Lung (tissue), 12 donors: ENCODE measurements around the gene ARHGEF28. TPM values are rescaled to one million over a fixed set of nuclear protein-coding genes. Genes with fewer than 3 reads are reported as not detected.
A peak's percentile ranks its signal among the peaks of the same experiment; 100 is the strongest.

Experiments
- ATAC-seq: fragments of 200-7000 bp; cut with Tn5 transposase; one replicate; pipeline ENCODE4 v1.9.1; 2020; ENCODE audit warnings: moderate number of reproducible peaks; ENCODE audit not compliant: insufficient read depth, low FRiP score
- DNase-seq, 3 donors: peaks; one replicate each; pipeline ENCODE4 v3.0.0-alpha.2; 2013 to 2017
- H3K27ac ChIP-seq, 2 donors: one replicate each; pipeline ENCODE4 v1.5.1; 2013; ENCODE audit warnings: mild to moderate bottlenecking in 2 of 2, moderate library complexity in 2 of 2, control low read depth in 1 of 2, inconsistent platforms in 1 of 2, low read depth in 1 of 2, low read length in 1 of 2
- H3K27me3 ChIP-seq, 3 donors: one replicate each; pipeline ENCODE4 v1.5.1; 2013; ENCODE audit warnings: low read length in 2 of 3; ENCODE audit not compliant: control insufficient read depth in 3 of 3, insufficient read depth in 3 of 3
- H3K36me3 ChIP-seq, 4 donors: one replicate each; pipeline ENCODE4 v1.5.1; 2013; ENCODE audit warnings: low read length in 4 of 4, mild to moderate bottlenecking in 1 of 4, moderate library complexity in 1 of 4; ENCODE audit not compliant: control insufficient read depth in 4 of 4, insufficient read depth in 4 of 4
- H3K4me1 ChIP-seq, 5 donors: one replicate each; pipeline ENCODE4 v1.5.1; 2013; ENCODE audit warnings: low read length in 5 of 5, mild to moderate bottlenecking in 2 of 5, moderate library complexity in 1 of 5; ENCODE audit not compliant: control insufficient read depth in 5 of 5, insufficient read depth in 5 of 5
- H3K4me3 ChIP-seq: one replicate; pipeline ENCODE4 v1.5.1; 2013; ENCODE audit warnings: mild to moderate bottlenecking, control low read depth, moderate library complexity
- H3K9ac ChIP-seq, 2 donors: one replicate each; pipeline ENCODE4 v1.5.1; 2013; ENCODE audit warnings: low read length in 2 of 2, control low read depth in 1 of 2; ENCODE audit not compliant: insufficient read depth in 1 of 2
- H3K9me3 ChIP-seq, 4 donors: one replicate each; pipeline ENCODE4 v1.5.1; 2013; ENCODE audit warnings: low read length in 3 of 4, mild to moderate bottlenecking in 1 of 4, moderate library complexity in 1 of 4; ENCODE audit not compliant: control insufficient read depth in 4 of 4, insufficient read depth in 3 of 4
- CTCF ChIP-seq: IDR thresholded peaks from 2 replicates; pipeline ENCODE4 v1.5.1; 2012; ENCODE audit warnings: mild to moderate bottlenecking; ENCODE audit errors: control extremely low read depth, extremely low read depth
- WGBS, 2 donors: extraction: QIAGEN DNeasy Blood & Tissue Kit; methylation state at CpG; one replicate each; pipeline ENCODE4 v1.1.7; 2013; 5-methylcytosine and 5-hydroxymethylcytosine counted together
- polyA plus RNA-seq, 2 donors: library from polyadenylated mRNA; stranded (reverse); fragments of 200-250 nt; gene quantifications; one replicate each; pipeline ENCODE4 v1.2.1, GENCODE V29; 2013
- total RNA-seq, 2 donors: library from RNA; depleted of rRNA in 1 of 2; stranded (reverse); fragments of >200 nt in 1 of 2; gene quantifications; one replicate each; pipeline ENCODE4 v1.2.1, GENCODE V29; 2014 to 2021
- donor health status: control.
- donor health status: control.
- donor health status: Bipolar disorder and iron deficiency.
- donor health status: healthy.
- donor health status: DM: yes; HTN: yes; CAD: no.

Gene ARHGEF28
- total and polyA plus RNA-seq, 4 donors: 3.0 to 13.0 (median 10.0) TPM

GRCh38 chr5:73903169-73903568 lies 277.2 kb downstream of the ARHGEF28 start:
- no peaks in the 10 kb centered on the region for H3K36me3 ChIP-seq
- no peak for TF ChIP-seq CTCF
- WGBS, 2 donors: 94 to 97% methylated on average over 9 of the region's 9 CpGs
- no peak overlapping the region for H3K27ac ChIP-seq
- no peak overlapping the region for H3K4me3 ChIP-seq
- no peaks in the 10 kb centered on the region for H3K27me3 ChIP-seq
- no peaks in the 10 kb centered on the region for H3K9me3 ChIP-seq
- no peak for DNase-seq
- ATAC-seq: no peak
- no peak overlapping the region for H3K9ac ChIP-seq
- H3K4me1 ChIP-seq: peaks cover 0 to under 1% (median 0%) of the 10 kb centered on the region in 5 donors

- 74 to 79% methylated on average over 3 of the region's 3 CpGs for WGBS, 2 donors
- Histone ChIP-seq H3K27ac (no peak overlapping the region), H3K36me3 (peaks cover 0 to 4% (median 0%) of the 10 kb centered on the region in 4 donors), H3K9ac (no peak overlapping the region), H3K4me1 (peaks cover 0 to 7% (median 0%) of the 10 kb centered on the region in 5 donors), H3K4me3 (no peak overlapping the region), H3K9me3 (peaks cover 0 to 3% (median 0%) of the 10 kb centered on the region in 4 donors), H3K27me3 (no peaks in the 10 kb centered on the region)
- no peak for DNase-seq
- TF ChIP-seq CTCF: no peak
- ATAC-seq: no peak
These were observed 280.3 kb downstream of the ARHGEF28 start for GRCh38 chr5:73906277-73906676.

GRCh38 chr5:73907164-73907563 lies 281.2 kb downstream of the ARHGEF28 start:
- no peak for ATAC-seq
- no peak for TF ChIP-seq CTCF
- peaks cover 0 to 9% (median 0%) of the 10 kb centered on the region in 5 donors for H3K4me1 ChIP-seq
- no peak overlapping the region for H3K9ac ChIP-seq
- no peak for DNase-seq
- H3K27me3 ChIP-seq: no peaks in the 10 kb centered on the region
- H3K36me3 ChIP-seq: peaks cover 0 to 4% (median 0%) of the 10 kb centered on the region in 4 donors
- peaks cover 0 to 3% (median 0%) of the 10 kb centered on the region in 4 donors for H3K9me3 ChIP-seq
- 96% methylated on average over 3 of the region's 3 CpGs for WGBS, 2 donors
- H3K4me3 ChIP-seq: no peak overlapping the region
- no peak overlapping the region for H3K27ac ChIP-seq

- Histone ChIP-seq H3K9ac (no peak overlapping the region), H3K27ac (no peak overlapping the region), H3K27me3 (no peaks in the 10 kb centered on the region), H3K36me3 (peaks cover 0 to 5% (median 0%) of the 10 kb centered on the region in 4 donors), H3K9me3 (peaks cover 0 to 3% (median 0%) of the 10 kb centered on the region in 4 donors), H3K4me1 (peaks cover 0 to 21% (median 0%) of the 10 kb centered on the region in 5 donors), H3K4me3 (no peak overlapping the region)
- DNase-seq: peak in 2 of 3 donors; percentile 58 to 61
- TF ChIP-seq CTCF: no peak
- ATAC-seq: no peak
- WGBS, 2 donors: 43 to 49% methylated on average over 2 of the region's 2 CpGs
These were observed 282.4 kb downstream of the ARHGEF28 start for GRCh38 chr5:73908395-73908794.
